ACHN (cell line): Measurements from ENCODE around the gene DENND1B.
"Not testable (repeated sequence)": the region's sequence is repeated elsewhere in the genome, so short reads cannot be mapped to it uniquely, and the experiment has no call there.

Experiments
- DNase-seq: peaks from one replicate; pipeline ENCODE4 v3.0.0-alpha.2; 2015
- in situ Hi-C: cut with HindIII; loops from 2 replicates; pipeline ENCODE4 v1.10.0; 2017; ENCODE audit warnings: low sequenced_read_pairs, low pct_ligation_motif_present, low pct_unique_long_range_greater_than_20kb

DENND1B gene

GRCh38 chr1:197761654-197762053 lies 13.6 kb downstream of the DENND1B start:
- no peak for DNase-seq
- in situ Hi-C loops: no loop called here

GRCh38 chr1:197755553-197755952 lies 19.7 kb downstream of the DENND1B start:
- DNase-seq, in situ Hi-C loops: not testable (repeated sequence)

- DNase-seq, in situ Hi-C loops: not testable (repeated sequence)
These were observed 22.6 kb downstream of the DENND1B start for GRCh38 chr1:197752652-197753164.

DNA sequence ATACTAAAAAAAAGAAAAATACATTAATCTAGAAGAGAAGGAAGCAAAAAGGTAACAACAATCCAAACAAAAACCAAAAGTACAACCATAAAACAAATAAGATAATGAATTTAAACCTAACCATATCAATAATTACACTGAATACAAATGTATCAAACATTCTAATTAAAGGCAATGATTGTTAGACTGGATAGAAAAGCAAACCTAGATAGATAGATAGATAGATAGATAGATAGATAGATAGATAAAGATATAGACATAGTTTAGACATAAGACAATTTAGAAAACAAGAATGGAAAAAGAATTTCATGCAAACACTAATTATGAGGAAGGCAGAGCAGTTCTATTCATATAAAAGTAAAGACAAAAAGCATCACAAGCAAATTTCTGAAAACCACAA lies 24.9 kb downstream of the DENND1B start:
- DNase-seq: no peak
- in situ Hi-C loops: no loop called here

DNA sequence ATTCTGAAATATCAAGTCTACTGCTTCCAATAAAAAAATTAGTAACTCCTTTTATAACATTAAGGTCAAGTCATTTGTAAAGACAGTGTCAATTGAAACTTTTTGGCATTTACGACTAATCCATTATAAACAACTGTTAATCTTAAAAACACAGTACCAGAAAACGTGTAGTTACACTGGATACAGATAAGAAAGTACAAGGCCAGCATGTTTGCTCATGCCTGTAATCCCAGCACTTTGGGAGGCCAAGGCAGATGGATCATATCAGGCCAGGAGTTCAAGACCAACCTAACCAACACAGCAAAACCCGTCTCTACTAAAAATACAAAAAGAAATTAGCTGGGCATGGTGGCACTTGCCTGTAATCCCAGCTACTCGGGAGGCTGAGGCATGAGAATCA lies 29.4 kb downstream of the DENND1B start:
- no peak for DNase-seq

DNA sequence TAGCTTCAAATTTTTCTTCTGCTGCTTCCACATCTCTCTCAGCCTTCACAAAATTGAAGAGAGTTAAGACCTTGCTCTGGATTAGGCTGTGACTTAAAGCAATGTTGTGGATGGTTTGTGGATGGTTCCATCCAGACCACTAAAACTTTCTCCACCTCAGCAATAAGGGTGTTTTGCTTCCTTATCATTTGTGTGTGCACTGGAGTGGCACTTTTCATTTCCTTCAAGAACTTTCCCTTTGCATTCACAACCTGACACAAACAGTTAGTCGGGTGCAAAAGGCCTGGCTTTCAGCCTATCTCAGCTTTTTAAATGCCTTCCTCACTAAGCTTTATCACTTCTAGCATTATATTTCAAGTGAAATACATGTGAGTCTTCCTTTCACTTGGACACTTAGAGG lies 30.3 kb downstream of the DENND1B start:
- DNase-seq: no peak

More for the DNA sequence above, 29.4 kb downstream of the DENND1B start:
- in situ Hi-C loops: no loop called here

GRCh38 chr1:197743578-197743977 lies 31.7 kb downstream of the DENND1B start:
- in situ Hi-C loops: no loop called here
- DNase-seq: no peak

More for the DNA sequence above, 30.3 kb downstream of the DENND1B start:
- in situ Hi-C loops: no loop called here

DNA sequence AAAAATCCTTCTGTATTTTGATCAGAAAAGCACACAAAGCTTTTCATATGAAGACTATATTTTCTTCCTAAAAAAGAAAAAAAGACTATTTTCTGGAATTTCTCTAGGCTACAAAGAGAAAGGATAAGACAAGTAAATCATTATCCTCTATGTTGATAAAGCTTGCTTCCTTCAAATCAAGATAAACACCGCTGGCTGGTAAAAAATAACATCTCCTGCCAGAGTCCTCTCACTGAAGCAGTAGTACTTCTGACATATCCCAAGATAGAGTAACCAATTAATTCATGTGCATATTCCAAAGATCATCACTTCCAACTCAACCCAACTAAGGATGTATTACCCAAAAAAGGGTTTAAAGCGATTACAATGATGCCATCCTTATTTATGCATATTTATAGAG lies 34.3 kb downstream of the DENND1B start:
- no peak for DNase-seq
- in situ Hi-C loops: no loop called here

GRCh38 chr1:197738927-197739326 lies 36.4 kb downstream of the DENND1B start:
- in situ Hi-C loops: no loop called here
- DNase-seq: no peak

- no peak for DNase-seq
- in situ Hi-C loops: no loop called here
These were observed 37.4 kb downstream of the DENND1B start for GRCh38 chr1:197737916-197738315.

- in situ Hi-C loops: no loop called here
- DNase-seq: no peak
These were observed 38.6 kb downstream of the DENND1B start for GRCh38 chr1:197736685-197737084.

DNA sequence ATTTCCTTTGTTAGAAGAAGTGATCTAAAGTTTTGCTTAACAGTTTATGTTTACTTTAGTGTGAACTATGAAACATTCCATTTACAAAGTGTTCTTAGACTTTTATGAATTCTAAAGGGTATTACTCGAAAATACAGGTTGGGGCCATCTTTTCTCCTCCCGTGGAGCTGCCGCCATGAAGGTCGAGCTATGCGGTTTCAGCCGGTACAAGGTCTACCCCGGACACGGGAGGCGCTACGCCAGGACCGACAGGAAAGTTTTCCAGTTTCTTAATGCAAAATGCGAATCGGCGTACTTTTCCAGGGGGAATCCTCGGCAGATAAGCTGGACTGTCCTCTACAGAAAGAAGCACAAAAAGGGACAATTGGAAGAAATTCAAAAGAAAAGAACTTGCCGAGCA lies 39.8 kb downstream of the DENND1B start:
- in situ Hi-C loops: no loop called here
- no peak for DNase-seq

GRCh38 chr1:197733324-197733723 lies 42.0 kb downstream of the DENND1B start:
- DNase-seq: no peak
- in situ Hi-C loops: no loop called here

- in situ Hi-C loops: no loop called here
- no peak for DNase-seq
These were observed 43.1 kb downstream of the DENND1B start for GRCh38 chr1:197732187-197732586.

DNA sequence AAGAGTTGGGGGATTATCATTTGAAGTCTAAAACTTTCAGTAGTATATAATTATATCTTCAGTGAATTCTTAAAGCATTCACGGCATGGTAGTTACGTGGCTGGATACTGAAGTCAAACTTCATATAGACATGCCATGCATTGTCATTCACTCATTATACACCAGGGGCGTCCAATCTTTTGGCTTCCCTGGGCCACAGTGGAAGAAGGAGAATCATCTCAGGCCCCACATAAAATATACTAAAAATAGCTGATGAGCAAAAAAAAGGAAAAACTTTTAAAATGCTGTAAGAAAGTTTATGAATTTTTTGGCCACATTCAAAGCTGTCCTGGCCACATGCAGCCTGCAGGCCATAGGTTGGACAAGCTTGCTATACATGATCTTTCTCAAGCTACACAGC lies 43.8 kb downstream of the DENND1B start:
- in situ Hi-C loops: no loop called here

DNA sequence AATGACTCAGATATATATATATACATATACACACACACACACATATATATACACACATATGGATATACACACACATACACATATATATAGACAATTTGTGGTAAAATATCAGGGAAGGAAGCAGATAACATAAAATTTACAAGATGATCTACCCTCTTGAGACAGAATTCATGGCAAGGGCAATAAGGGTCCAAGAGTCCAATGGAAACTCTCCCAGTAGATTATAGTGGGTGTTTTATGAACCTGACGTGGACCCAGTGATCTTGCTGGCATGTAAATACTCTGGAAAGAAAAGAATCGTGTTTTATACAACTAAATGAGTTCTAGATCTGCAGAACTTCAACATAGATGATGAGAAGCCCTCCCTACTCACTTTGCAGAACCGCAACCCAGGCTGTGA lies 49.3 kb downstream of the DENND1B start:
- in situ Hi-C loops: no loop called here
- no peak for DNase-seq

More for the DNA sequence above, 43.8 kb downstream of the DENND1B start:
- no peak for DNase-seq

DNA sequence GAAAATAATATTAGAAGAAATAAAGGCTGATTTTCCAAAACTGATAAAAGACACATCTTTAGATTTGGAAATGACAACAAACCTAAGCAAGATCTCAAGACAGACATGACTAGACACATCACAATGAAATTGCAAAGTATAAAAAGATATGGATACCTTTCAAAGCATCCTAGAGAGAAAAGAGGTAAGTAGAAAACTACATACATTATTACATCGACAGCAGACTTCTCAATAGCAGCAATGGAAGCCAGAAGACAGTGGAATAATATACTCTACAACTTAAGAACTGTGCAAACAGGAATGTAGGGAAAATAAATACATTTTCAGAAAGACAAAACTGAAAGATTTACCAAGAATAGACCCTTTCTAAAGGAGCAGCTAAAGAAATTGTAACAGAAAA lies 50.2 kb downstream of the DENND1B start:
- DNase-seq: peak; percentile 53
- in situ Hi-C loops: no loop called here

- in situ Hi-C loops: no loop called here
- no peak for DNase-seq
These were observed 59.5 kb downstream of the DENND1B start for GRCh38 chr1:197715806-197716205.

- DNase-seq: no peak
- in situ Hi-C loops: no loop called here
These were observed 68.7 kb downstream of the DENND1B start for GRCh38 chr1:197706601-197707000.

DNA sequence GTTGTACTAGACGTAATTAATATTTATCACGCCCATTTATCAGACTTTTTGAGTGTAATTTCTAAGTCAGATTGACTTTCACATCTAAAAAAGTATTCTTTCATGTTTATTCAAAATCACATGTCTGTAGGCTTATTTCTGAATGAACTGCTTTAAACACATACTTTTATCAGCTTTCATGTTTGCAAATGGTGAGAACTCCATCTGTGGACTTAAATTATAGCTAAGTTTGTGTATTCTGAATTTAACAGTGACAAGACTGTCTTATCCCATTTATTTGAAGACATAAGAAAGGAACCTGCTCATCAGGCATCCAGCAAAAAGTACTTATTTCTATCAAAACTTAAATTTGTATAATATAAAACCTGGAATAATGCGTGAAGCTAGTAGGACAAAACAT lies 69.3 kb downstream of the DENND1B start:
- in situ Hi-C loops: no loop called here
- no peak for DNase-seq

DNA sequence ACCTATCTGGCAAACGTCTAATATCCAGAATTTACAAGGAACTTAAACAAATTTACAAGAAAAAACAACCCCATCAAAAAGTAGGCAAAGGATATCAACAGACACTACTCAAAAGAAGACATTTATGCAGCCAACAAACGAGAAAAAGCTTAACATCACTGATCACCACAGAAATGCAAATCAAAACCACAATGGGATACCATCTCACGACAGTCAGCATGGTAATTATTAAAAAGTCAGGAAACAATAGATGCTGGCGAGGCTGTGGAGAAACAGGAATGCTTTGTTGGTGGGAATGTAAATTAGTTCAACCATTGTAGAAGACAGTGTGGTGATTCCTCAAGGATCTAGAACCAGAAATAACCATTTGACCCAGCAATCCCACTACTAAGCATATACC lies 74.6 kb downstream of the DENND1B start:
- in situ Hi-C loops: not testable (repeated sequence)

More for the DNA sequence above, 74.6 kb downstream of the DENND1B start:
- not testable (repeated sequence) for DNase-seq
